K562 (cell line): ENCODE measurements around the gene ATF6B. TPM values are rescaled to one million over a fixed set of nuclear protein-coding genes. Genes with fewer than 3 reads are reported as not detected.

Experiments
- ATF7 ChIP-seq: fragments of 450-650 bp; IDR thresholded peaks from 2 replicates; pipeline ENCODE4 v1.7.1; 2014; ENCODE audit warnings: mild to moderate bottlenecking, moderate library complexity
- ETV1 ChIP-seq: fragments of 450-650 bp; conservative IDR thresholded peaks from 2 replicates; pipeline ENCODE4 v1.6.1; 2016; ENCODE audit warnings: missing genetic modification characterization, control low read depth, low read depth, missing compliant biosample characterization
- EWSR1 ChIP-seq: fragments of 450-650 bp; IDR thresholded peaks from 2 replicates; pipeline ENCODE4 v1.6.1; 2018; ENCODE audit warnings: borderline replicate concordance, mild to moderate bottlenecking, low read depth, moderate library complexity; ENCODE audit not compliant: partially characterized antibody
- HDAC3 ChIP-seq: fragments of 450-650 bp; IDR thresholded peaks from 2 replicates; pipeline ENCODE4 v1.6.1; 2018; ENCODE audit warnings: borderline replicate concordance, mild to moderate bottlenecking, moderate library complexity; ENCODE audit not compliant: partially characterized antibody
- HDAC6 ChIP-seq: IDR thresholded peaks from 2 replicates; pipeline ENCODE4 v1.6.1; 2012; ENCODE audit warnings: low read depth, mild to moderate bottlenecking, control low read depth, inconsistent platforms, low read length, moderate library complexity
- NR4A1 ChIP-seq, 2 experiments: fragments of 250-450 bp in 1 of 2; fragments of 450-650 bp in 1 of 2; sonication (Bioruptor Pico) in 1 of 2; IDR thresholded peaks; 2 replicates each; pipeline versions ENCODE4 v1.4.0 to v1.6.1; 2016 to 2020; ENCODE audit warnings: mild to moderate bottlenecking in 2 of 2, missing compliant biosample characterization in 1 of 2, missing genetic modification characterization in 1 of 2, moderate library complexity in 1 of 2
- PHB2 ChIP-seq: fragments of 450-650 bp; IDR thresholded peaks from 2 replicates; pipeline ENCODE4 v1.6.1; 2017; ENCODE audit warnings: low read depth
- RBM22 ChIP-seq: fragments of 200-400 bp; formaldehyde crosslinking; IDR thresholded peaks from 2 replicates; pipeline ENCODE4 v1.6.1; 2018; ENCODE audit warnings: low read length, low read depth; ENCODE audit not compliant: poor library complexity, severe bottlenecking
- TEAD2 ChIP-seq: fragments of 450-650 bp; IDR thresholded peaks from 2 replicates; pipeline ENCODE4 v1.6.1; 2016; ENCODE audit warnings: missing genetic modification characterization, control low read depth, missing compliant biosample characterization
- ZNF507 ChIP-seq: conservative IDR thresholded peaks from 2 replicates; pipeline ENCODE4 v1.6.1; 2017; ENCODE audit warnings: missing genetic modification characterization, missing compliant biosample characterization
- ZNF589 ChIP-seq: fragments of 200-800 bp; sonication (Bioruptor generic); IDR thresholded peaks from 2 replicates; pipeline ENCODE4 v1.6.1; 2016; ENCODE audit warnings: low read depth, missing genetic modification characterization, missing compliant biosample characterization
- polyA plus RNA-seq, 8 experiments: library from polyadenylated mRNA; depleted of rRNA in 4 of 8; stranded (reverse) in 5 of 8; unstranded in 3 of 8; fragments of >200 nt; fragmentation: Nextera tagmentation in 2 of 8; fragmentation: Illumina TruSeq in 1 of 8; extraction: Ambion mirVana in 2 of 8; extraction: Trizol in 1 of 8; gene quantifications; 2 replicates each; pipeline versions ENCODE4 v1.2.1 to v1.2.3, GENCODE V29; 2011 to 2014; ENCODE audit warnings: inconsistent platforms in 1 of 8, missing spikeins in 1 of 8
- total RNA-seq, 7 experiments: library from RNA; depleted of rRNA in 6 of 7; stranded (reverse); fragments of >200 nt in 6 of 7; fragmentation: Illumina TruSeq in 2 of 7; extraction: Trizol in 2 of 7; gene quantifications; 2 replicates each; pipeline versions ENCODE4 v1.2.1 to v1.2.3, GENCODE V29; 2011 to 2021; ENCODE audit warnings: low replicate concordance in 1 of 7
- TF ChIP-seq, protein P1 (sequence below): fragments of 250-450 bp; sonication (Bioruptor Pico); IDR thresholded peaks from 2 replicates; pipeline ENCODE4 v1.5.0; 2020; ENCODE audit warnings: mild to moderate bottlenecking
- TF ChIP-seq, protein P2 (sequence below): conservative IDR thresholded peaks from 2 replicates; pipeline ENCODE4 v1.6.1; 2011; ENCODE audit warnings: low read depth, mild to moderate bottlenecking, low read length; ENCODE audit not compliant: control insufficient read depth
- TF ChIP-seq, protein P3 (sequence below): fragments of 250-450 bp; sonication (Bioruptor Pico); IDR thresholded peaks from 2 replicates; pipeline ENCODE4 v1.5.0; 2021; ENCODE audit warnings: mild to moderate bottlenecking, borderline replicate concordance
- TF ChIP-seq, protein P4 (sequence below): fragments of 200-800 bp; sonication (Bioruptor generic); IDR thresholded peaks from 2 replicates; pipeline ENCODE4 v1.6.1; 2017; ENCODE audit warnings: missing genetic modification characterization, missing compliant biosample characterization
- TF ChIP-seq, protein P5 (sequence below), 3 experiments: IDR thresholded peaks in 2 of 3; conservative IDR thresholded peaks in 1 of 3; 2 replicates each; pipeline ENCODE4 v1.5.1; 2011 to 2012; ENCODE audit warnings: low read length in 3 of 3, mild to moderate bottlenecking in 3 of 3, control low read depth in 2 of 3, improper control_type of control experiment in 1 of 3, inconsistent platforms in 1 of 3, low read depth in 1 of 3, mixed read lengths in 1 of 3, moderate library complexity in 1 of 3; ENCODE audit not compliant: insufficient read depth in 2 of 3

The ATF6B gene
- total and polyA plus RNA-seq, 9 of the 15 experiments (the other 6 are each of a cell fraction or from before 2014, with no cell fraction given) = 20.7 to 131 (median 31.7) TPM

DNA sequence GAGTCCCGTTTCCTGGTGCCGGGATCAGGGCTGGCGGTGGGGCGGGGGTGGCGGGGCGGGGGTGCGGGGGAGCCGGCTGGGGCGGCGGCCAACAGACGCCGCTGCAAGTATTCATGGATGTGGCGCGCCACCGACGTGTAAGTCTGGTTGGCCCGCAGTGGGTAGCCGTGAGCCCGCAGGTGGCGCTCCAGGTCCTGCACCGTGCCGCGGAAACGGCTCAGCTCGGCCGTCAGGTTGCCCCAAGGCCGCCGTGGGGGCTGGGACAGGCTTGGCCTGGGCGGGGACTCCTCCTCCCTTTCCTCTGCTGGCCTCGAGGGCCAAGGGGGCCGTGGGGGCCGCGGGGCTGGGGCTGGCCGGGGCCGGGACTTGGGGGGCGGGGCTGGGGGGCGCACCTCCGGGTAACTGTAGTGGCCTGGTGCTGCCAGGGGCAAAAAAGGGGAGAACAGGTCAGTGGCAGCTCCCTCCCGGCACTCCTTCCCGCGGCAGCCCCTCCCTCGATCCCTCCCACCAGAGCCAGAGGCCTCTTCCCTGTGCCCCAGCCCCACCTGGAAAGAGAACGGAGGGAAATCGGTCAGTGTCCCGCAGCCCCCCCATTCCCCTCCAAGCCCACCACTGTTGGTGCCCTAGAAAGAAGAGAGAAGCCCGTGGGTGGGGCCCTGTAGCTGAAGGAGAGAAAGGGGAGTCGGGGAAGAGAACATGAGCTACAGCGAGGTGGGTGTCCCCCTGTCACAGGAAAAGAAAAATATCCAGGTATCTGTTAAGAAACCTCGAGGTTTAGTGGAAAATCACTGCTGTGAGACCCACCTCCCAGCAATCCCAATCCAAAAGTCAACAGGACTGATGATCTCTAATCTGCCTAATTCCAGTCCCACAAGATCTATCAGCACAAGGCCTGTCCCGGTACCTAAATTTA lies 40.2 kb downstream of the ATF6B start (continued):
- TF ChIP-seq, protein P1, sequence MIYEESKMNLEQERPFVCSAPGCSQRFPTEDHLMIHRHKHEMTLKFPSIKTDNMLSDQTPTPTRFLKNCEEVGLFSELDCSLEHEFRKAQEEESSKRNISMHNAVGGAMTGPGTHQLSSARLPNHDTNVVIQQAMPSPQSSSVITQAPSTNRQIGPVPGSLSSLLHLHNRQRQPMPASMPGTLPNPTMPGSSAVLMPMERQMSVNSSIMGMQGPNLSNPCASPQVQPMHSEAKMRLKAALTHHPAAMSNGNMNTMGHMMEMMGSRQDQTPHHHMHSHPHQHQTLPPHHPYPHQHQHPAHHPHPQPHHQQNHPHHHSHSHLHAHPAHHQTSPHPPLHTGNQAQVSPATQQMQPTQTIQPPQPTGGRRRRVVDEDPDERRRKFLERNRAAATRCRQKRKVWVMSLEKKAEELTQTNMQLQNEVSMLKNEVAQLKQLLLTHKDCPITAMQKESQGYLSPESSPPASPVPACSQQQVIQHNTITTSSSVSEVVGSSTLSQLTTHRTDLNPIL (CRISPR knock-in tag) = no peak
- TF ChIP-seq NR4A1 (CRISPR knock-in tag; IDR thresholded peaks at IDR 0.05) (no peak), NR4A1 (tag; IDR thresholded peaks at IDR 0.05) (no peak), EWSR1 (no peak), HDAC6 (no peak), ZNF589 (CRISPR knock-in tag) (no peak), TEAD2 (tag) (no peak), PHB2 (no peak), ATF7 (no peak), HDAC3 (no peak), ZNF507 (tag) (no peak), RBM22 (no peak), ETV1 (tag) (no peak)
- TF ChIP-seq, protein P2, sequence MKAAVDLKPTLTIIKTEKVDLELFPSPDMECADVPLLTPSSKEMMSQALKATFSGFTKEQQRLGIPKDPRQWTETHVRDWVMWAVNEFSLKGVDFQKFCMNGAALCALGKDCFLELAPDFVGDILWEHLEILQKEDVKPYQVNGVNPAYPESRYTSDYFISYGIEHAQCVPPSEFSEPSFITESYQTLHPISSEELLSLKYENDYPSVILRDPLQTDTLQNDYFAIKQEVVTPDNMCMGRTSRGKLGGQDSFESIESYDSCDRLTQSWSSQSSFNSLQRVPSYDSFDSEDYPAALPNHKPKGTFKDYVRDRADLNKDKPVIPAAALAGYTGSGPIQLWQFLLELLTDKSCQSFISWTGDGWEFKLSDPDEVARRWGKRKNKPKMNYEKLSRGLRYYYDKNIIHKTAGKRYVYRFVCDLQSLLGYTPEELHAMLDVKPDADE = no peak
- TF ChIP-seq, protein P3, sequence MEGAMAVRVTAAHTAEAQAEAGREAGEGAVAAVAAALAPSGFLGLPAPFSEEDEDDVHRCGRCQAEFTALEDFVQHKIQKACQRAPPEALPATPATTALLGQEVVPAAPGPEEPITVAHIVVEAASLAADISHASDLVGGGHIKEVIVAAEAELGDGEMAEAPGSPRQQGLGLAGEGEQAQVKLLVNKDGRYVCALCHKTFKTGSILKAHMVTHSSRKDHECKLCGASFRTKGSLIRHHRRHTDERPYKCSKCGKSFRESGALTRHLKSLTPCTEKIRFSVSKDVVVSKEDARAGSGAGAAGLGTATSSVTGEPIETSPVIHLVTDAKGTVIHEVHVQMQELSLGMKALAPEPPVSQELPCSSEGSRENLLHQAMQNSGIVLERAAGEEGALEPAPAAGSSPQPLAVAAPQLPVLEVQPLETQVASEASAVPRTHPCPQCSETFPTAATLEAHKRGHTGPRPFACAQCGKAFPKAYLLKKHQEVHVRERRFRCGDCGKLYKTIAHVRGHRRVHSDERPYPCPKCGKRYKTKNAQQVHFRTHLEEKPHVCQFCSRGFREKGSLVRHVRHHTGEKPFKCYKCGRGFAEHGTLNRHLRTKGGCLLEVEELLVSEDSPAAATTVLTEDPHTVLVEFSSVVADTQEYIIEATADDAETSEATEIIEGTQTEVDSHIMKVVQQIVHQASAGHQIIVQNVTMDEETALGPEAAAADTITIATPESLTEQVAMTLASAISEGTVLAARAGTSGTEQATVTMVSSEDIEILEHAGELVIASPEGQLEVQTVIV (CRISPR knock-in tag) = no peak
- TF ChIP-seq, protein P4, sequence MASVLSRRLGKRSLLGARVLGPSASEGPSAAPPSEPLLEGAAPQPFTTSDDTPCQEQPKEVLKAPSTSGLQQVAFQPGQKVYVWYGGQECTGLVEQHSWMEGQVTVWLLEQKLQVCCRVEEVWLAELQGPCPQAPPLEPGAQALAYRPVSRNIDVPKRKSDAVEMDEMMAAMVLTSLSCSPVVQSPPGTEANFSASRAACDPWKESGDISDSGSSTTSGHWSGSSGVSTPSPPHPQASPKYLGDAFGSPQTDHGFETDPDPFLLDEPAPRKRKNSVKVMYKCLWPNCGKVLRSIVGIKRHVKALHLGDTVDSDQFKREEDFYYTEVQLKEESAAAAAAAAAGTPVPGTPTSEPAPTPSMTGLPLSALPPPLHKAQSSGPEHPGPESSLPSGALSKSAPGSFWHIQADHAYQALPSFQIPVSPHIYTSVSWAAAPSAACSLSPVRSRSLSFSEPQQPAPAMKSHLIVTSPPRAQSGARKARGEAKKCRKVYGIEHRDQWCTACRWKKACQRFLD (CRISPR knock-in tag) = no peak
- TF ChIP-seq, protein P5, sequence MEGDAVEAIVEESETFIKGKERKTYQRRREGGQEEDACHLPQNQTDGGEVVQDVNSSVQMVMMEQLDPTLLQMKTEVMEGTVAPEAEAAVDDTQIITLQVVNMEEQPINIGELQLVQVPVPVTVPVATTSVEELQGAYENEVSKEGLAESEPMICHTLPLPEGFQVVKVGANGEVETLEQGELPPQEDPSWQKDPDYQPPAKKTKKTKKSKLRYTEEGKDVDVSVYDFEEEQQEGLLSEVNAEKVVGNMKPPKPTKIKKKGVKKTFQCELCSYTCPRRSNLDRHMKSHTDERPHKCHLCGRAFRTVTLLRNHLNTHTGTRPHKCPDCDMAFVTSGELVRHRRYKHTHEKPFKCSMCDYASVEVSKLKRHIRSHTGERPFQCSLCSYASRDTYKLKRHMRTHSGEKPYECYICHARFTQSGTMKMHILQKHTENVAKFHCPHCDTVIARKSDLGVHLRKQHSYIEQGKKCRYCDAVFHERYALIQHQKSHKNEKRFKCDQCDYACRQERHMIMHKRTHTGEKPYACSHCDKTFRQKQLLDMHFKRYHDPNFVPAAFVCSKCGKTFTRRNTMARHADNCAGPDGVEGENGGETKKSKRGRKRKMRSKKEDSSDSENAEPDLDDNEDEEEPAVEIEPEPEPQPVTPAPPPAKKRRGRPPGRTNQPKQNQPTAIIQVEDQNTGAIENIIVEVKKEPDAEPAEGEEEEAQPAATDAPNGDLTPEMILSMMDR (IDR thresholded peaks at IDR 0.05 in 2 of 3, conservative IDR thresholded peaks at IDR 0.05 in 1 of 3; ENCODE audit: insufficient read depth in 2 of 3, low read depth in 1 of 3, low read length in 3 of 3) = peak; percentile 65 to 95 (median 91)
